HG03064 (cell line): Measurements from ENCODE around the gene PKP4.
A peak's percentile ranks its signal among the peaks of the same experiment; 100 is the strongest.

ENCODE experiments used
- ATAC-seq: cut with Tn5 transposase; IDR thresholded peaks from one replicate; pipeline ENCODE4 v1.9.1; 2021; ENCODE audit warnings: low read depth; ENCODE audit not compliant: unreplicated experiment

PKP4 gene

DNA sequence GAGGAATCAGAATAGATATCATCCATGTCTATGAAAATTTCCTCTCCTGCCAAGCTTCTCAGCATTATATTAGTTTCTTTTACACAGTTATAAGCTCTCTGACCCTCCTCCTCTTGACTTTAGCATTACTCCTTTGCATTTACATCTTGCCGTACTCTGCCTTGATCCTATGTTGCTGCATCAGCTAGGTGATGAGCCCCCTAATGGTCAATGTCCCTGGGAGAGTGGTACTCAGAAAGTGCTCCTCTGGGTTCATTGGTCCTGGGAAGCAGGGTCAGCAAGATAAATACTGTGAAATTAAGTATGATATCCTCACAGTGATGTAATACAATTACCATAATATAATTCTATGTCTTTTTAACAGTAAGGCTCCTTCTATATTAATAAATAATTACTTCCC is 74.1 kb downstream of the PKP4 start:
- ATAC-seq = no peak

DNA sequence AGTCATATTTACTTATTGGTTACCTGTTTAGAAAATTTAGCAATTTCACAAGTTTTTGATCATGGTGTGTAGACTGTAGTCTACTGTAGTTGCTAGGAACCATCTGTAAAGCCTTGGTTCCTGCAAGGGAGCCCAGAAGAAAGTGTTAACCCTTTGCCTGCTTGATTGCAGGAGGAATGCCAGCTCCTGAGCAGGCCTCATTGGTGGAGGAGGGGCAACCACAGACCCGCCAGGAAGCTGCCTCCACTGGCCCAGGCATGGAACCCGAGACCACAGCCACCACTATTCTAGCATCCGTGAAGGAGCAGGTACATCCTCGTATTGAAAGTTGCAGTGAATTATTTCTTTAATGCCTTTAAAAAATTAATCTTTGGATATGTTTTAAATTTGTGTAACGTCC is 76.3 kb downstream of the PKP4 start:
- ATAC-seq = no peak

DNA sequence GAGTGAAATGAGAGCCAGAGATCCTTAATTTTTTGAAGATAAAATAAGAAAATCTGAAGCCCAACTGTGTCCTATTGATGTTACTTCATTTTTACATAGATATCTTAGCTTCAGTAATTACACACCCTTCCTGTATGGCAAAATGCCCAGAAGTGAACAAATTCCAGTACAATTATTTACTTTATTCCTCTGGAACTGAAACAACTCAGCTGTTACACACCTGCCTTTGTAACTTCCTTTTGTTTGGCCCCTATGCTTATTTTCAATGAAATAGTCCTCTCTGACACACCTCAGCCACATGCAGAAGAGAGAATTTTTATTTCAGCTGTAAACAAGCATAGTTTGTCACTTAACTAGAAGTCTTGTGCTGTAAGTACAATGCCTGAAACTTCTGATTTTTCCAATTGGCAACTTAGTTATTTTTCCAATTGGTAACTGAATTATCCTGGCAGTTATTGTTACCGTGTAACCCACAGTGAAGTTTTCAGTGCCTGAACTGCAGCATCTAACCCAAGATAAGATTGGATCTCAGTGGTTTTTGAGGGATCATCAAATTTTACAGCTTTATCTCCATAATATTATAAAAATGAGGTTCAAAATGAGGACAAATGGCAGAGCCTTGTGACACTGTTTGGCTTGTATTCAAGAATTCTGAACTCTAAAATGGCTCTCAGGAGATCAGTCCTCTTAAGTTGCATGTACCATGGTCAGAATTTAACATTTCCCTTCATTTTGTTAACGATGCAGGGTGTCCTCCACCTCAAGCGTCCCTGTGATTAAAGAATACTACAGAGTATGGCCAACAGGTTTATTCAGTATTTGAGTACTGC is 82.6 kb downstream of the PKP4 start:
- no peak for ATAC-seq

DNA sequence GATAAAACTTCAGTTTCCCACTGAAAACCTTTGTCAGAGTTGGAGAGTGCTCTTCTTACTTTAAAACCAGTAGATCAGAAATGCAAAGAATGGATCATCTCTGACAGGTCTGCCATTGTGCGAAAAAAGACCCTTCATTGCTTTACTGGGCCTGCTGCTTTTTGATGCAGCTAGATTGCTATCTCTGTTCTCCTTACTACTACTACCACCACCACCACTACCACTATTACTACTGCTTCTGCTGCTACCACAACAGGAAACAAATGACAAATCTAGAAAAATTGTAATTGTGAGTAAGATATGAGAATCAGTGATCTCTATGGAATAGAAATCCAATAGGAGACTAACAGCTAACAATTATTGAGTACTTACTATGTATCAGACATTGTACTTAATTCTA is 85.8 kb downstream of the PKP4 start:
- no peak for ATAC-seq

DNA sequence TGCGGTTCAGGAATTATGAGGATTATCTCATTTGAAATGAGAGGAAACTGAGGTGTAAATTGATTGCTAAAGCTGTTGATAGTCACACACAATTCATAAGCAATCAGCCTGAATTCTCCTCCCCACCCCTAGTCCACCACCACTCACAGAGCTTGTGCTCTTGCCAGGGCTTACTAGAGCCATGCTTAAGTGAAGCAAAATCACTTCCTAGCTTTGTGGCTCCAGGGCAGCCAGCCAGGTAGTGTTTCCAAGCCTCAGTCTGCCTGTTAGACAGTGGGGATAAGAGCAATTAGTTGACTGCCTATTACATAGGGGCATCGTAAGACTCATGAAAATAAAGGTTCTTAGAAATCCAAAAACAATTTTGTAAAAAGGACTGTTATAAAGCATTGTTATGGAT is 87.2 kb downstream of the PKP4 start:
- ATAC-seq = no peak

DNA sequence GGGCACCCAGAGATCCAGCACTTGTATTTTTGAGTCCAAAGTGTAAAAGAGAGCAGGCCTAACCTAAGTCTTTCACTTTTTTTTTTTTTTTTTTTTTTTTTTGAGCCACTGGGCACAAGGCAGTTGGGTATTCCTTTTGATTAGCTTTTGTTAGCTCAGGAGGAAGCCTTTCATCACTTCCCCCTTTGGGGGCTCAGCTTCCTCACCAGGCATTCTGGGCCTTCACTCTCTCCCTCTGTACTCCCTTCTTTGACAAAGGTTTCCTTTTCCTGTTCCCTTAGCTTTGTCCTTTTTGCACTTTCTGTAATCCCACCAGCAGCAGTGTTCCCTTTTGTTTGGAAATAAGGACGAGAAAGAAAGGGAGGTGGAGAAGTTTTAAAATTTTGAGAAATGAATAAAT is 88.2 kb downstream of the PKP4 start:
- ATAC-seq = no peak

DNA sequence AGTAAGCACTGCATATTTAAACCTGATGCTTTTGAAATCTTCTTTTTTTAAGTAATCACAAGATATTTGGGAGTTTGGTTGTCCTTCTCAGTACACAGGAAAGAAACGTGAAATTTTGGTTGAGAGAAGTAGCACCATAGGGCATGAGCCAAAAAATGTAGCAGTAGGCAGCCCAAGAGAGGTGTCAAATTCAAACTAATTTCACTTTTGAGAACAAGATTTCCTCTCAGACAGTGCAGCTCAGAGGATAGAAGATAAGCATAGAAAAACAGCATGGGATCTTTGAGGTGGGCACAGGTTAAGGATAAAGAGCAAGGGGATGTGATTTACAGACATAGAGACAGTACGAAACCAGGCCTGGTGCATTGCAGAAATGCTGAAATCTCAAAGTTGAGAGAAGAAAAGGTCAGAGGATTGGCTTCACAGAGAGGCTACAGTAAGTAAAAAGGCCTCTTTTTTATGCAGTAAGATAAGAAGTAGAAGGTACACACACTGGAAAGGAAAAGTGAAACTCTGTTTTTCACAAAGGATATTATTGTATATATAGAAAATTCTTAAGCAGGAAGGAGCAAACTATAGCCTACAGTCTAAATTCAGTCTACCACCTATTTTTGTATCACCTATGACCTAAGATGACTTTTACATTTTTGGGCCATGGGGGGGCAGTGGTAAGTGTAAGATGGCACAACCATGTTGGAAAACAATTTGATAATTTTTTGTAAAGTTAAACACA is 89.8 kb downstream of the PKP4 start:
- ATAC-seq = peak; percentile 78

DNA sequence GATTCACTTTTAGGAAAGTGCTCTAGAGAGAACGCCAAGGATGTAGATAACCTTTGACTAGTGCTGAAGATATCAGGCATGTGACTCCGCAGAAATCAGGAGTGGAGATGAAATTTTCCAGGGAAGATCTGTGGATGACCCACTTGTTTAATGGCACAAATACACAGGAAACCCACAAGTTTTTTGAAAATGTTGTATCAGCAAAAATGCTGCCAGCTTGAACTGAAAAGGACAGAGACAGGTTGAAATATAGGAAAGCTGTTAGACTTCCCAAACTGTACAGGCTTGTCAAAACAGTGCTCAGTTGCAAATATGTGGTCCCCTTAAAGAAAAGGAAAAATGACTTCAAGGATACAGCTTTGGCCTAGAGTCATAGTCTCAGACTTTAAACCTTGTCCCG is 96.5 kb downstream of the PKP4 start:
- ATAC-seq = no peak

DNA sequence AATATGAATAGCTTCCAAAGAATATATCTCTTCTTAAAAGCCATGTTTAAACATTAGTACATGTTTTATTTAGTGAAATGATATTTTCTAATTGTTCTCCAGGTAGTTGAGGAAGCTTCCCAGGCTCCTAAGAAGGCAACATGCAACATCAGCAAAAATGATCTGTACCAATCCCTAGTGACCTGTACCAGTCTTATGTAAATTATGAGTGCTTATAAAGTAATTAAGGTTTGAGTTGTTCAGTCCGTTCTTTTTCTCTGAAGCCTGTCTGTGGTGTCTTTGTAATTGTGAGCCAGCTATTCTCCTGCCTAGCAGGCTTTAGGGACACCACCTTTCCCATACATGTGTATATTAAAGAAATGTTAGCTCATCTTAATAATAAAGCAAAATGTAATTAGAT is 98.2 kb downstream of the PKP4 start:
- ATAC-seq = no peak

DNA sequence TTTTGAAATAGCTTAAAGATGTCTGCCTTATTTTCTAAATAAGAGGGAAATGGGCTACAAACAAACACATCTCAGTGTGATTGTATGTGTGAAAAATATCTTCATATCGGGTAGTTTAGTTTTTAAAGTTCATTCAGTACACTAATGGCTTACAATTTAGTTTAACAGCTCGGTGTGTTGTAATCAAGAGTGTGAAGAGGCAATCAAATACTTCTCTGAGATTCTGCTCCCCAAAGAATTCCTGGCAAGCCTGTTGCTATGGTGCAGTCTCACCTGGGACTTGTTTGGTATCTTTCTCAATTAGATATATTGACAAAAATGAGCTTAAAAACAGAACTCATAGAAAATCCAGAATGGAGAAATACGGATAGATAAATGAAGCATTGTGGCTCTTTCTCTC is 99.4 kb downstream of the PKP4 start:
- ATAC-seq = no peak

DNA sequence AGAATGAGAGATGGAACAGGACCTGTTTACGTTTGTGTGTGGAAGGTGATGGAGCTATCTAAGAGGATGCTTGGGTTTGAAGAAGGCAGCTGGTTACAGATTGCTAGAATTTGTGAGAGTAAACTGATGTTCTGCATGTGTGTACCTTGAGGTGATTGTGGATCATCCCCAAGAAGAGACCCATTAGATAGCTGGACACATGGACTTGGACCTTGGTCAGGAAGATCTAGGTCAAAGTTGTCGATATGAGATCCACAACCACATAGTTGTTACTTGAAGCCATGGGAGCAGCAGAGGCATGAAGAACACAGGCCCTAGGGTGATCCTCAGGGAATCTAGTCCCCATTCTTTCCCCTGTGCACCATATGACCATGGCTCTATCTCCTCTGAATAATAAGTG is 101.0 kb downstream of the PKP4 start:
- ATAC-seq = no peak

DNA sequence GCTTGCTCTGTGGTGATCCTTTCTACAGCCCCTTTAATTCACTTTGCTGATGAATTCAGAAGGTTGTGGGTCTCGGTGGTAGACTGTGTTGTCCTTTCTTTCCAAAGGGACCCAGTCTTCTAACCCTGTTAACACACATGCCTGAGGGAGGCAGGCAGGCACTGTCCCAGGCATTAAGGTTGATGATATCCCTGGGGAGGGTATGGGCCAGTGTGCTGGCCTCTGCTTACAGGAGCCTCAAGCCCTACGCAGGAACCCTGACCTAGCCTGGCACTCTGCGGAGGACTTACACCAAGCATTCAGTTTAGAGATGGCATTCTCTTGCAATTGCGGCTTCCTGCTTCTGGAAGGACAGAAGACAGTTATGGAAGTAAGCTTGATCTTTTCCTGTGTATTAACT is 102.5 kb downstream of the PKP4 start:
- no peak for ATAC-seq

DNA sequence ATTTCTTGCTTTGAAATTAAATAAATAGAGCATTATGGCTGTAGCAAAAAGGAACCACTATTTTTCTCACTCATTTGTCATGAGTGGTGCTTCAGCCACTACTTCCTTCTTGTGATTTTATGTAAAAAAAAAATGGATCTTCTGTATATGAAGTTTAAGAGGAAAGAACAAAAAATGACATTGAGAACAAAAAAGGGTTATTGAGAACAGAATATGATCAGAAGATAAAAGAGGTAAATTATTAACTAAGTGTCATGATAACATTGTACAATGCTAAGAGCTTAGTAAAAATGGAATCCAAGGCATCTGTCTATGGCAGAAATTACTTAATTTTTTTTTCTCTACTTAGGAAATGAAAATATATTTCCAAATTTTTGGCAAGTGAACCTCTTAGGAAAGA is 103.5 kb downstream of the PKP4 start:
- no peak for ATAC-seq

DNA sequence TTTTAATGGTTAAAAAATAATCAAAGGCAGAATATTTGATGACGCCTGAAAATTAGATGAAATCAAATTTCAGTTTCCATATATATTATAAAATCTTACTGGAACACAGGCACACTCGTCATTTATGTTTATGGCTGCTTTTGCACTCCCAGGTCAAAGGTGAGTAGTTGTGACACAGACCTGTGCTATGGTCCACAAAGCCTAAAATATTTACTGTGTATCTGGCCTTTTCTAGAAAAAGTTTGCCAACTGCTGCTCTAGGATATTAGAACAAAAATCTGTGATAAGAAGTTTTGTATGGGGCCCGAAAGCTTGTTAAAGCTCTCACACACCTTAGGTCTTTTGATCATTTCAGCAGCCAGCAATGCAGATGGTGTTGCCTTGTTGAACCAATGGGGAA is 104.3 kb downstream of the PKP4 start:
- ATAC-seq = no peak

DNA sequence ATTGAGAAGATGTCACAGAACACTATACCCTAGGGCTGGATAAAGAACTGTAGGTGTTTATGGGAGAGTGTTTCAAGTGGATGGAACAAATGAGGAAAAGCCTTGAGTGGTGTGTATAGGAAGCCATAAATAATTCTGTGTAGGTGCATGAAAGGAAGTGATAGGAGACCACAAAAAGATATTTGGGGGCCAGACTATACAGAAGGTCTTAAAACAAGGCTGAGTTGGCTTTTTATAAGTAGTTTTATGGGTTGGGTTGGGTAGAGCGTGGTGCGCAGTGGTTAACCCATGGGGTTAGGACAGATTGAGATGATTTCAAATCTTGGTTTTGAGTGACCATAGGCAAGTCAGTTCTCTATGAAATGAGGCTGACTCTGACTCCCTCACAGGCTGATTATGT is 110.5 kb downstream of the PKP4 start:
- no peak for ATAC-seq

DNA sequence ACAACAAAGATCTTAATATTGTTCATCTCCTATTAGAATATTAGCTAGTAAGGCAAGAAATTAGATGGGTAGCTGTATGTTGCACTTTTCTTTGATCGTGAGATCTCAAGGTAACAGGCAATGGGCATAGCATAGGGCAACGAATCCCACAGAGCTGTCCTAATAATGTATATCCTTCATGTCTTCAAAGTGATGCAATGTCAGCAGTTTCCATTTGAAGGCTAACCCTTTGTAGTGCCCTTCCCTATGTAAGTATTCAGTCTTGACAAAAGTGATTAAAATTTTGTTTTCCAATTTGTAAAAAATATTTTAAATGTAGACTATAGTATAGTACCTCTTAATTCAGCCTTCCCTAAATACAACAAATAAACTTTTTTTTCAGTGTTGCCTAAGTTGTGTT is 112.5 kb downstream of the PKP4 start:
- no peak for ATAC-seq

DNA sequence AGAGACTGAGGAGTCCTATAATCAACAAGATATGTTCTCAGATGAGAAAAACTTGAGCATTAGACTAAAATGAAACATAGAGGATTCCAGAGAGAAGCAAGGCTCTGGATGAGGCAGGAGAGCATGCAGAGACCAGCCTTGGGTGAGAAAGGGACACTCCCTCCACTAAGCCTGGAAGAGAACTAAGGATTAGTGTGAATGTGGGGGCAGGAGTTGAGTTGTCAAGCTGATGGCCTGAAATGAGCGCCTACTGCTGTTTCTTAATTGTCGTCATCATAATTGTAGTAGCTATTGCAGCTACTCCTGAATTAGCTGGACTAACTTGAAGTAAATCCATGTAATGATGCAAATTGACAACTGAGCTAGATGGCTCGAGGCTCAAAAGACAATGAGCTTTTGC is 114.1 kb downstream of the PKP4 start:
- no peak for ATAC-seq

DNA sequence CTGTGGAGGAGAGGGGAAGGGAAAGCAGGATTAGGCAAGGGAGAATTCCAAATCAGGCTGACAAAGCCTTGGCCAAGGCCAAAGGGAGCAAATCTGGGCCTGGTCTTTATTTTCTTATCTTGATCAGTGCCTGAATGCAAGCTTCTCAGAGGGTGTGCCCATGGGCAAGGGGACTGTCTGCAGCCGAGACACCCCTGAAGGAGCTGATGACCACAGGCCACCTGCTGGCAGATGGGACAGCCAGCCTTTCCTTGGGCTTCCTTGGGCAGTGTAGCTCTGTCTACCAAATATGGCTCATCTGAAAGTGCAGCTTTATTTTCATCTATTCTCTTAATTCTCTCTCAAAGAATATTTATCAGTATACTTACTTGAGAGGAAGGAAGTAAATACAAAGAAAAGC is 117.0 kb downstream of the PKP4 start:
- no peak for ATAC-seq

DNA sequence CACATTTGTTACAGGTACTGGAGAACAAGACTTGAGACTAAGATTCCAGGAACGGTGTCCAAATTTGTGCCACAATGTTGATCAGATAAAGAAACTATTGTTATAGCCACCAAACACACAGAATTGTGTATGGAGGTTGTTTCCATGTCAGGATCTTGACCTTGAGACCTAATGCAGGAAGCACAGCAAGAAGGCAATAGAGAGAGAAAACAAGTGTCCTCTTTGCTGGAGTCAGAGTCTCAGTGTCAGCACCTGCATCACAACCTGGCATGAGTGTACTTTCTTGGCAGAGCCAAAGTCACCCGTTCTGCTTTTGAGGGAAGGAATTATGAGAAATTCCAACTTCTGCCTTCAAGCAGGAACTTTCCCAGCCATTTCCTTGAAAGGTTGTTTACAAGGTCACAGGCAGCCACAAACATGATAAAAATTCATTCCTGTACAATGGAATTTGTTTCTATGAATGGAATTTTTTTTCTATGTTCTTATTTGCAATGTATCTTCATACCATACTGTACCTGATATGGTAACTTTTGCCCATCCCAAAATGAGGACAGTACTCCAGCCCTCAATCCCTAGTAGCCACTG is 118.4 kb downstream of the PKP4 start:
- no peak for ATAC-seq

DNA sequence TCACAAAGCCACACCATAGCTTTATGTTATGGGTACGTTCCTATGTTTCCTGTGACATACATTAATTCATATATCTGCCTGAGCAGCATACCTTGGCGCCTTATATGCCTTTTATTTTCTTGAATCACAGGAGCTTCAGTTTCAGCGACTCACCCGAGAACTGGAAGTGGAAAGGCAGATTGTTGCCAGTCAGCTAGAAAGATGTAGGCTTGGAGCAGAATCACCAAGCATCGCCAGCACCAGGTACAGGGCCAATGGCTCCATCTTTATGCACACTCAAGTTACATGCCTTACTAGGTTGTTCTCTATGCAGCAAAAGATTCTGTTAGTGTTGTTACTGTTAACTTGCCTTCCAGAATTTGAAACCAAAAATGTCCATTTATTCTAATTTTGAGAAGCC is 120.4 kb downstream of the PKP4 start:
- no peak for ATAC-seq

DNA sequence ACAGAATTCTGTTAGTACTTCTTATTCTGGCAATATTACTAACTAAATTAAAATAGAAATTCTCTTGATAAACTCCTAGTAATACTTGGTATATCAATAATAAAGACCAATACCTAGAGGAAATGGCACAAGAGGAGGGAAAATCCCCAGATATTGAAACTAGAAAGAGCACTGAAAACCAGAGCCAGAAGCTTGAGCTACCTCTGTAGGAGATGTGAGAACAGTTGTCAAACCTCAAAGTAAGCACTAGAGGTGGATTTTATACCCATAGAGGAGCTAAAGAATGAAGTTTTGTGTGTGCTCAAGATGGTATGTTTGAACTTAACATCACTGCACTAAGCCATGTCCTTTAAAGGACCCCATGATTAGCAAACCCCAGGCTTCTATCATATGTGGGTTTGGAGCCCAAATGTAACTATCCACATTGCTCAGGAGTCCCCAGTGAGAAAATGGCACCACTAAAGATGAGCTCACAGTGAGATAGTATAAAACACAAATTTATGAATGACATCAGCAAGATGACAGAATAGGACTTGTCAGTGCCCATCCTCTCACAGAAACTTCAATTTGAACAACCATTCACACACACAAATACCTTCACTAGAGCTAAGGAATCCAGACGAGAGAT is 122.1 kb downstream of the PKP4 start:
- ATAC-seq = peak; percentile 78
